ENCODE data around the gene C1QTNF7.

The C1QTNF7 gene

DNA sequence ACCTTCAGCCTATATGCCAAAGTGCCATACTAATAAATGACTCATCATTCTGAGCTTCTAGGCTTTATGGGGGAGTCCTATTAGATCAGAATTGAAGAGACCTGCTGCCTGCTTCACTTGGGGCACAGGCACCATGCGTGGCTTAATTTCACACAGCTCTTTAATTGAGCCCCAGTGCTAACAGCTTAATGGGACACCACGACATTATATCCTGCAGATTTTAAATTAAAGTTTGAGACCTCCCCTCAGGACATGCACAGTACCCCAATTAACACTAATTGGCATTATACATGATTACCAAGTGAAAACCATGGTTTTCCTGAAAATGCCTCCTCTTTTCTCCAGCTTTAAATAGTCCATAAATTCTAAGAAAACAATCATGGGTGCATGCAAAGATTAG, 6.8 kb downstream of the C1QTNF7 start:
- 0 out of 2 replicates have a peak, but pooled peaks cover 10% of the 10 kb centered on the region for H3K27me3 ChIP-seq (ENCODE audit: low read depth, low read length)
- TF ChIP-seq EZH2phosphoT487 (IDR thresholded peaks at IDR 0.05; ENCODE audit: low read depth) (no peak), CTCF (IDR thresholded peaks at IDR 0.05; ENCODE audit: low read depth, low read length) (no peak)
- no peak overlapping the region for H3K4me2 ChIP-seq (ENCODE audit: low read length)
- no peak overlapping the region for H3K4me3 ChIP-seq (ENCODE audit: low read length)
- H2AFZ ChIP-seq (ENCODE audit: low read depth, low read length): no peak overlapping the region
- H3K36me3 ChIP-seq (replicated peaks; ENCODE audit: low read depth, low read length): no peaks in the 10 kb centered on the region
- no peak overlapping the region for H3K27ac ChIP-seq (ENCODE audit: low read length)
- no peaks in the 10 kb centered on the region for H3K9me3 ChIP-seq (ENCODE audit: insufficient read depth, low read length)
- no peaks in the 10 kb centered on the region for H3K79me2 ChIP-seq (ENCODE audit: low read length)
- H3K9ac ChIP-seq (ENCODE audit: low read length): no peak overlapping the region
- H4K20me1 ChIP-seq (ENCODE audit: insufficient read depth, low read length): no peaks in the 10 kb centered on the region
- H3K4me1 ChIP-seq (ENCODE audit: low read length): no peaks in the 10 kb centered on the region

DNA sequence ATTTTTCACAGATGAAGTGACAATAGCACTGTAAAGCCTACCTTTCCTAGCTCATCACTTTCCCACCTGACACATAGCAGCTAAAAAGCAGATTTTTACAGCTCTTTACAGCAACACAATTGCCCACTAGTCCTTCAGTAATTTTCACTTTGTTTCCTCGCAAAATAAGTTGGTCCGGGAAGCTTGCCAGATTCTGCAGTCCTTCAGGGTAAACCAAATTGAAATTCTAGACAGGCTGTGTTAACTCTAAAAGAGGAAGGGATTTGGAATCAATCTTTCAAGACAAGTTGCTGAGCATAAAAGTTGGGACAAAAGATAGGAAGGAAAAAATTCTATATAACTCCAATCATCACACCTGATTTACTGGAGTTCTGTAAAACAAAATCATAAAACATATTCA, 8.7 kb downstream of the C1QTNF7 start:
- Histone ChIP-seq H2AFZ (ENCODE audit: low read depth, low read length) (no peak overlapping the region), H4K20me1 (ENCODE audit: insufficient read depth, low read length) (no peaks in the 10 kb centered on the region), H3K27me3 (ENCODE audit: low read depth, low read length) (0 out of 2 replicates have a peak, but pooled peaks cover 10% of the 10 kb centered on the region), H3K9me3 (ENCODE audit: insufficient read depth, low read length) (no peaks in the 10 kb centered on the region), H3K36me3 (replicated peaks; ENCODE audit: low read depth, low read length) (no peaks in the 10 kb centered on the region), H3K4me1 (ENCODE audit: low read length) (no peaks in the 10 kb centered on the region), H3K4me2 (ENCODE audit: low read length) (no peak overlapping the region), H3K27ac (ENCODE audit: low read length) (no peak overlapping the region), H3K9ac (ENCODE audit: low read length) (no peak overlapping the region), H3K4me3 (ENCODE audit: low read length) (no peak overlapping the region), H3K79me2 (ENCODE audit: low read length) (no peaks in the 10 kb centered on the region)
- TF ChIP-seq EZH2phosphoT487 (IDR thresholded peaks at IDR 0.05; ENCODE audit: low read depth) (no peak), CTCF (IDR thresholded peaks at IDR 0.05; ENCODE audit: low read depth, low read length) (no peak)

GRCh38 chr4:15438939-15439524, 11.2 kb downstream of the C1QTNF7 start:
- H3K79me2 ChIP-seq (ENCODE audit: low read length): no peaks in the 10 kb centered on the region
- no peak overlapping the region for H3K9ac ChIP-seq (ENCODE audit: low read length)
- TF ChIP-seq CTCF (IDR thresholded peaks at IDR 0.05; ENCODE audit: low read depth, low read length) (no peak), EZH2phosphoT487 (IDR thresholded peaks at IDR 0.05; ENCODE audit: low read depth) (no peak)
- no peak overlapping the region for H3K27ac ChIP-seq (ENCODE audit: low read length)
- no peak overlapping the region for H3K4me3 ChIP-seq (ENCODE audit: low read length)
- H3K4me1 ChIP-seq (ENCODE audit: low read length): no peaks in the 10 kb centered on the region
- H3K36me3 ChIP-seq (replicated peaks; ENCODE audit: low read depth, low read length): no peaks in the 10 kb centered on the region
- 0 out of 2 replicates have a peak, but pooled peaks cover 10% of the 10 kb centered on the region for H3K27me3 ChIP-seq (ENCODE audit: low read depth, low read length)
- H4K20me1 ChIP-seq (ENCODE audit: insufficient read depth, low read length): no peaks in the 10 kb centered on the region
- no peak overlapping the region for H3K4me2 ChIP-seq (ENCODE audit: low read length)
- no peaks in the 10 kb centered on the region for H3K9me3 ChIP-seq (ENCODE audit: insufficient read depth, low read length)
- no peak overlapping the region for H2AFZ ChIP-seq (ENCODE audit: low read depth, low read length)

GRCh38 chr4:15443371-15444160, 15.7 kb downstream of the C1QTNF7 start:
- H3K9me3 ChIP-seq (ENCODE audit: insufficient read depth, low read length): no peaks in the 10 kb centered on the region
- no peaks in the 10 kb centered on the region for H4K20me1 ChIP-seq (ENCODE audit: insufficient read depth, low read length)
- H3K79me2 ChIP-seq (ENCODE audit: low read length): no peaks in the 10 kb centered on the region
- no peak overlapping the region for H3K4me3 ChIP-seq (ENCODE audit: low read length)
- H3K9ac ChIP-seq (ENCODE audit: low read length): no peak overlapping the region
- no peak overlapping the region for H3K27ac ChIP-seq (ENCODE audit: low read length)
- no peaks in the 10 kb centered on the region for H3K4me1 ChIP-seq (ENCODE audit: low read length)
- no peak for TF ChIP-seq CTCF (IDR thresholded peaks at IDR 0.05; ENCODE audit: low read depth, low read length)
- TF ChIP-seq EZH2phosphoT487 (IDR thresholded peaks at IDR 0.05; ENCODE audit: low read depth): no peak
- no peaks in the 10 kb centered on the region for H3K27me3 ChIP-seq (ENCODE audit: low read depth, low read length)
- no peaks in the 10 kb centered on the region for H3K36me3 ChIP-seq (replicated peaks; ENCODE audit: low read depth, low read length)
- H3K4me2 ChIP-seq (ENCODE audit: low read length): no peak overlapping the region
- no peak overlapping the region for H2AFZ ChIP-seq (ENCODE audit: low read depth, low read length)

All from OCI-LY3 (cell line).